ENCODE measurements around the gene CDKN1C. TPM values are rescaled to one million over a fixed set of nuclear protein-coding genes. Genes with fewer than 3 reads are reported as not detected.

CDKN1C gene
- 118 TPM for total RNA-seq

GRCh38 chr11:2885678-2886081, at the start of gene CDKN1C:
TSS of gene CDKN1C (minus strand) at chr11:2885775. CDS start at chr11:2885456, 319 bp downstream.

DNA sequence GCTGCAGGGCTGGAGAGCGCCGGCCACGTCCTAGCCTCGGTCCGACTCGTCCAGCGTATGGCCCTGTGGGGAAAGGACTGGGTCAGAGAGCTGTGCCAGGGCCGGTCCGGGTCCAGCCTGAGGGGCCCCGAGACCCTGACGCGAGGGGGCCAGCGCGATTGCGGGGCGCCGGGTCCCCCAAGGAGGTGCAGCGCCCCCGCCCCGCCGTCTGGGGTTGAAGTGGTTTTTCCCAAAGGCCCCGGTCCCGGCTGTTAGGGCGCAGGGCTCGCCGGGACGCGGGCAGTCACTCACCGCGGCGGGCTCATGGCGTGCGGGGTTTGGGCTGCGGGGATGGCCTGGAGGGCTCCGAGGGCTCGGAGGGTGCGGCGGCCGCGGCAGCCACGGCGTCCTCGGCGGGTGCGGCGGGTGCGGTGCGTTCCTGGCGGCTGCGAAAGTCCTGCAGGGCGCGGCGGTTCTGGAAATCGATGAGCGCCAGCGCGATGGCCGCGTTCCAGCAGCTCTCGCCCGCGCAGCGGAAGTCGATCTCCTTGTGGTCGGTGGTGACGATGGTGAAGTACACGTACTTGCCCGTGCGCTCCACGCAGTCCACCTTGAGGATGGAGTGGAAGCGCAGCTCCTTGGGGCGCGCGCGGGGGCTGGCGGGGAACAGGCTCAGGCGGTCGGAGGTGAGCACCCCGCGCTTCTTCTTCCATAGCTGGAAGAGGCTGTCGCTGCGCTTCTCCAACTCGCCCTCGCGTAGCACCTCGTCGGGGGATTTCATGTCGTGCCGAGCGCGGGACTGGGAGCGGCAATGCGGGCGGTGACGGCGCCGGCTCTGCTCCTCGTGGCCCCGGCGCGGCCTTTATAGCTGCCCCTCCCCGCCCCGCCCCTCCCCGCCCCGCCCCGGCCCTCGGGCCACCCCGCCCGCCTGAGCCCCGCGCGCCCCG, 43.3 kb upstream of the CDKN1C start, which contains the start of gene PHLDA2:
PHLDA2 (minus strand) TSS at position 816 of the 926 bp plus-strand sequence; CDS start at position 760, 56 bp downstream.

Other genes starting within 250 kb of the CDKN1C start
- gene KCNQ1OT1, start 185.8 kb downstream of the CDKN1C start, total RNA-seq = 10.4 TPM
- not detected for gene PHLDA2, start 43.6 kb upstream of the CDKN1C start, total RNA-seq
- 232 TPM for gene NAP1L4, start 106.6 kb upstream of the CDKN1C start, total RNA-seq
- gene CARS1, start 171.6 kb upstream of the CDKN1C start, total RNA-seq = 29.4 TPM